Stromal cell of bone marrow (primary cell): Measurements from ENCODE around the gene EXPH5.

Source experiments
- DNase-seq: peaks from one replicate; pipeline ENCODE4 v3.0.0-alpha.2; 2012; ENCODE audit warnings: low read depth

EXPH5 gene

GRCh38 chr11:108559340-108559739, 34.2 kb downstream of the EXPH5 start:
- DNase-seq, result no peak

GRCh38 chr11:108558222-108558621, 35.3 kb downstream of the EXPH5 start:
- no peak for DNase-seq

GRCh38 chr11:108556019-108556418, 37.5 kb downstream of the EXPH5 start:
- no peak for DNase-seq

GRCh38 chr11:108551651-108552462, 41.7 kb downstream of the EXPH5 start:
- no peak for DNase-seq

GRCh38 chr11:108549319-108549885, 44.2 kb downstream of the EXPH5 start:
- no peak for DNase-seq

- DNase-seq, result no peak
These were observed 47.6 kb downstream of the EXPH5 start for GRCh38 chr11:108545909-108546501.

- DNase-seq, result no peak
These were observed 50.1 kb downstream of the EXPH5 start for GRCh38 chr11:108543316-108543964.

GRCh38 chr11:108541531-108541930, 52.0 kb downstream of the EXPH5 start:
- DNase-seq, result no peak

- DNase-seq, result no peak
These were observed 55.1 kb downstream of the EXPH5 start for GRCh38 chr11:108538502-108538901.

- DNase-seq, result no peak
These were observed 55.5 kb downstream of the EXPH5 start for GRCh38 chr11:108538022-108538424.

GRCh38 chr11:108536783-108537182, 56.8 kb downstream of the EXPH5 start:
- no peak for DNase-seq

- no peak for DNase-seq
These were observed 58.1 kb downstream of the EXPH5 start for GRCh38 chr11:108535384-108535955.

- no peak for DNase-seq
These were observed 59.2 kb downstream of the EXPH5 start for GRCh38 chr11:108534274-108534882.

- no peak for DNase-seq
These were observed 63.1 kb downstream of the EXPH5 start for GRCh38 chr11:108530426-108530825.

- no peak for DNase-seq
These were observed 66.2 kb downstream of the EXPH5 start for GRCh38 chr11:108527382-108527781.

GRCh38 chr11:108525161-108525560, 68.4 kb downstream of the EXPH5 start:
- no peak for DNase-seq

- DNase-seq, result no peak
These were observed 69.1 kb downstream of the EXPH5 start for GRCh38 chr11:108524422-108524821.

GRCh38 chr11:108522318-108522717, 71.2 kb downstream of the EXPH5 start:
- no peak for DNase-seq

GRCh38 chr11:108518581-108518980, 75.0 kb downstream of the EXPH5 start:
- no peak for DNase-seq

GRCh38 chr11:108516125-108516524, 77.4 kb downstream of the EXPH5 start:
- no peak for DNase-seq

GRCh38 chr11:108512708-108513107, 80.9 kb downstream of the EXPH5 start:
- no peak for DNase-seq

GRCh38 chr11:108511851-108512474, 81.6 kb downstream of the EXPH5 start:
- peak; percentile 80 for DNase-seq
